Skeletal muscle cell (primary cell): Measurements from ENCODE around the gene GPX4.

Experiments used
- DNase-seq: peaks from one replicate; pipeline ENCODE4 v3.0.0-alpha.2; 2010; ENCODE audit warnings: low read depth
- H3K4me3 ChIP-seq: 2 replicates; pipeline ENCODE4 v1.5.1; 2011; ENCODE audit warnings: low read depth, mild to moderate bottlenecking, control low read depth, low read length, moderate library complexity

Gene GPX4

GRCh38 chr19:1094978-1095701 lies 8.7 kb upstream of the GPX4 start, which contains the start of gene POLR2E:
TSS of gene POLR2E (minus strand) at chr19:1095375. CDS start at chr19:1095315, 60 bp downstream.
- peak within 1 kb of the TSS; percentile 89 for H3K4me3 ChIP-seq
- DNase-seq, result peak; percentile 93

- no peak for DNase-seq
- no peak overlapping the region for H3K4me3 ChIP-seq
These were observed 6.0 kb upstream of the GPX4 start for GRCh38 chr19:1097810-1098176.

- DNase-seq, result no peak
- H3K4me3 ChIP-seq, result no peak overlapping the region
These were observed 5.4 kb upstream of the GPX4 start for GRCh38 chr19:1098177-1099051.

- no peak overlapping the region for H3K4me3 ChIP-seq
- no peak for DNase-seq
These were observed 2.5 kb upstream of the GPX4 start for GRCh38 chr19:1101337-1101698.

- H3K4me3 ChIP-seq, result no peak overlapping the region
- DNase-seq, result peak; percentile 99
These were observed 1.2 kb upstream of the GPX4 start for GRCh38 chr19:1102407-1103131.

GRCh38 chr19:1103132-1103707 lies 574 bp upstream of the GPX4 start:
- no peak for DNase-seq
- peak overlapping the region; percentile 17 for H3K4me3 ChIP-seq

GRCh38 chr19:1104311-1105007 lies 665 bp downstream of the GPX4 start:
- H3K4me3 ChIP-seq, result peak overlapping the region; percentile 70
- DNase-seq, result no peak

GRCh38 chr19:1105008-1105872 lies 1.4 kb downstream of the GPX4 start:
- H3K4me3 ChIP-seq, result peak overlapping the region; percentile 70
- DNase-seq, result no peak

GRCh38 chr19:1105873-1106840 lies 2.4 kb downstream of the GPX4 start:
- DNase-seq, result no peak
- no peak overlapping the region for H3K4me3 ChIP-seq

- no peak for DNase-seq
- H3K4me3 ChIP-seq, result no peak overlapping the region
These were observed 3.3 kb downstream of the GPX4 start for GRCh38 chr19:1106841-1107660.

GRCh38 chr19:1107661-1108261 lies 4.0 kb downstream of the GPX4 start:
- no peak overlapping the region for H3K4me3 ChIP-seq
- DNase-seq, result no peak

- H3K4me3 ChIP-seq, result no peak overlapping the region
These were observed 4.7 kb downstream of the GPX4 start for GRCh38 chr19:1108291-1109031.

GRCh38 chr19:1109032-1109551 lies 5.3 kb downstream of the GPX4 start:
- H3K4me3 ChIP-seq, result no peak overlapping the region
- no peak for DNase-seq

More at GRCh38 chr19:1108291-1109031, 4.7 kb downstream of the GPX4 start:
- DNase-seq, result no peak

- H3K4me3 ChIP-seq, result no peak overlapping the region
- DNase-seq, result no peak
These were observed 6.2 kb downstream of the GPX4 start for GRCh38 chr19:1109697-1110671.
